CD4-positive, alpha-beta T cell treated with Interleukin-6 for 4 hours (primary cell): ENCODE data around the gene CTIF.
A peak's percentile ranks its signal among the peaks of the same experiment; 100 is the strongest.

ENCODE experiments used
- DNase-seq: peaks from one replicate; pipeline ENCODE4 v3.0.0-alpha.2; 2020; ENCODE audit warnings: mixed read lengths

CTIF gene

DNA sequence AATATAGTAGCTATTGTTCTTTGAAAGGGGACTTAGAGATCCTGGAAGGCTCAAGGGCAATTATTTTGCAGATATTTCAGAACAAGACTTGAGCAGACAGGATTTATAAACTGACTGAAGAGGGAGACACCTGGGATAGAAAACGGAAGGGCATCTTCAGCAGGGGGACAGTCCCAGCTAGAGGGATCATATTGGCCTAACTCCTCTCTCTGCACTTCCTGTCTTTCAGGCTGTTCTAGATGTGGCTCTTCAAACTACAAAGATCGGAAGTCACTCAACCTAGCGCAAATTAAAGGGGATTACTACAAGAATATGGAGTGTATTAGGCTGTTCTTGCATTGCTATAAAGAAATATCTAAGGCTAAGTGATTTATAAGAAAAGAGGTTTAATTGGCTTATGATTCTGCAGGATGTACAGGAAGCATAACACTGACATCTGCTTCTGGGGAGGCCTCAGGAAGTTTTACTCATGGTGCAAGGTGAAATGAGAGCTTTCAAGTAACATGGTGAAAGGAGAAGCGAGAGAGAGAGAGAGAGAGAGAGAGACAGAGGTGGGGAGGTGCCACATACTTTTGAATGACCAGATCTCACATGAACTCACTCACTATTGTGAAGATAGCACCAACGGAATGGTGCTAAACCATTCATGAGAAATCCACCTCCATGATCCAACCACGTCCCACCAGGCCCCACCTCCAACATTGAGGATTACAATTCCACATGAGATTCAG, 5.3 kb upstream of the CTIF start:
- no peak for DNase-seq

- DNase-seq, result no peak
Observed at GRCh38 chr18:48534364-48534763, 4.5 kb upstream of the CTIF start.

- DNase-seq, result no peak
Observed at GRCh38 chr18:48535956-48536355, 2.9 kb upstream of the CTIF start.

DNA sequence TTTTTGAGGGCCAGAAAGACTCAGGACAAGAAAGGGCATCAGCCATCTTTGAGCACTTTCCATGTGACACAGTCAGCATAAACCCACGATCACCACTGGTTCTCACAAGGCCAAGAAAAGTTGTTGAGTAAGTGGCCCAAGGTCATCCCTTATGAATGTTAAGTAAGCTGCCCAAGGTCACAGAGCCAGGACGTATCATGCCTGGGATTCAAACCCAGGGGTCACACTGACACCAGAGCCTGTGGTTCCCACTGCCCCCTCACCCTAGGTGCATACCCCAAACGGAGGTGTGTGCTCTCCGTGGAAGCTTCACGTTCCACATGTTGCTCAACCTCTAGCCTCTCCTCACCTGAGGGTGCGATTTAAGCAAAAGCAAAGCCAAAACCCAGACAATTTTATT, 2.3 kb upstream of the CTIF start:
- DNase-seq, result no peak

DNA sequence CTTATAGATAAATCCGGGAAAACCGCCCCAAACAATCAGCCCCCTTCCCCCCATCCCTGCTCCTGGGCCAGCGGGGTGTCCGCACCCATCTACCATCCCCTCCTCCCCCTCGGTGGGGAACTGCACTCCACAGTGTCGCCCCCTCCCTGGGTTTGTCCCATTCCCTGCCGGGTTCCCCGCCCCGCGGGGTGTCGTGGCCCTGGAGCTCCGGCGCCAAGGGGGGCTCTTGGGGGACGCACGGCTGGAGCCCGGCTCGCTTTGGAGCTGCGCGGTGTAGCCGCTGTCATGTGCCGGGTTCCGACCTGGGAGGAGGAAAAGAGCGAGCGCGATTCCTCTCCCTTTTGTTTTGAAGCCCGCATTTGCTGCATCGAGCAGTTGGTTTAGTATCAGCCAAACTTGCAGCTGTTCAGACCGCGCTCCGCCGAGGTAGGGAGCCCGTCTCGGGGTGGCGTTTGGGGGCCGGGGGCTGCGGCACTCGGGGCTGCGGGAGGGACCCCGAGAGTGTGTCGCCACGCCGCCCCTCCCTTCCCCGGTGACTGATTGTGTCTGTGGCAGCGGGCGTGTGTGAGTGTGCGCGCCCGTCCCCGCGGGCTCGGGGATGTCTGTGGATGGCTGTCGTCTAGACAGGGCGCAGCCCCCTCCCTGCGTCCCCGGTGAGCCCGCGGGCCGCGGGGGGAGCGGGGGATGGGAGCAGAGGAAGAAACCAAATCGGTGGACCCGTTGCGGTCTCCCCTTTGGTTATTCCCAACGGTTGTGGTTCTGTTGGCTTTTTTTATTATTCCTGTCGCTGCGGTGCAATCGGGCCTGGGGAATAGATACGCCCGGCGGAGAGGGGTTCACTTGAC, 797 bp downstream of the CTIF start:
- DNase-seq, result peak; percentile 52

GRCh38 chr18:48540251-48541025, 1.6 kb downstream of the CTIF start:
- peak; percentile 57 for DNase-seq

DNA sequence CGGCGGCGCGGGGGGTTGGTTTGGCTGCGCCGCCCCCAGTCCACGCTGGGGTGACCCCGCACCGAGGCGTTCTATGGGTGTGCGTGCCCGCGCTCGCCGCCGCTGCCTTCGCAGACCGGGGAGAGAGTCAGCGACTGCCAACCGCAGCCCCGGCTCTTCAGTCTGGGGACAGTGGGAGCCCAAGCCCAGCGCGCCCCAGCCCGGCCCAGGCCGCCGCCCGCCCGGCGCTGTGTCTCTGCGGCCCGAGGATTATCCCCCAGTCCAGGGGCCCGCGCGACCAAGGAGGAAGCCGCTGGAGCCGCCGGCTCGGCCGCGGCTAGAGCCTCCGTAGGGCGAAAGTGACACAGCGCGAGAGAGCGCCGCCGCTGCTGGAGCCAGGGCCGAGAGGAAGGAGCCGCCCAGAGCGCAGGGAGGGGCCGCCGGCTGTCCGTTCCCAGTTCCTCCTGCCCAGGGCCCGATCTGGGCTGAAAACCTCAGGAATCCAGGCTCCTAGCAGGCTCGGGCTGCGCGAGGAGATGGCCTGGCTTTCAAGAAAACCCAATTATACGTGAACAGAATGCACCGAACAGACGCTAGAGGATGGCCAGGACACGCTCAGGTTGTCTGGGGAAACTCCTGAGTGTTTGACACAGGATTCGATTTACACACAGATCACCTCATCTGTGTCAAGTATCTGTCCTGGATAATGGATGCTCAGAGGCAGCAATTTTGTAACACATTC, 2.4 kb downstream of the CTIF start:
- peak; percentile 30 for DNase-seq

DNA sequence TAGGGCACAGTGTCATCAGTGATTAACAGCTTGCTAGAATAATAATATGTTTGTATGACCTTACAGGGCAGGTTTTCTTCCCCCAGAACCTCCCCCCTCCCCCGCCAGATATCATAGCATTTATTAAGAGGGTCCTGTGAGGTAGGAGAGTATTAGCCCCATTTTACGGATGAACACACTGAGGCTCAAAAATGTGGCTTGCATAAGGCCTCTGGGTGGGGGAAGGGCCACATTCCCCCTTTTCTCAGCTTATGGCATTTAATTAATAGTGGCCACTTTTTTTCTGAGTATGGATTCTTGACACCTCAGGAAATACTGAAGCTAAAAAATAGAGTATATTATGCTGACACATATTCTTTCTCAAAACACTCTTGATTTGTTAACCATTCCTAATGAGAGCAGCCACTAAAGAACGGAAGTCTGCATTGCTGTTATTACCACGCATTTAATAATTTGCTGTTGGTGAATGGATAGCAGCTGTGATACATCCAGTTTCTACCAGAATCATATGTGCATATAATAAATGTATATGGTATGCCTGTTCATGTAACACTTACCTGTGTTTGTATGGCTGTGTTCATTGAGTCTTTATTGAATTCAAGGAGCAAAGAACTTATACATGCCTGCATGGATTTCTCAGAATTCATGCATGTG, 3.0 kb downstream of the CTIF start:
- DNase-seq, result no peak

DNA sequence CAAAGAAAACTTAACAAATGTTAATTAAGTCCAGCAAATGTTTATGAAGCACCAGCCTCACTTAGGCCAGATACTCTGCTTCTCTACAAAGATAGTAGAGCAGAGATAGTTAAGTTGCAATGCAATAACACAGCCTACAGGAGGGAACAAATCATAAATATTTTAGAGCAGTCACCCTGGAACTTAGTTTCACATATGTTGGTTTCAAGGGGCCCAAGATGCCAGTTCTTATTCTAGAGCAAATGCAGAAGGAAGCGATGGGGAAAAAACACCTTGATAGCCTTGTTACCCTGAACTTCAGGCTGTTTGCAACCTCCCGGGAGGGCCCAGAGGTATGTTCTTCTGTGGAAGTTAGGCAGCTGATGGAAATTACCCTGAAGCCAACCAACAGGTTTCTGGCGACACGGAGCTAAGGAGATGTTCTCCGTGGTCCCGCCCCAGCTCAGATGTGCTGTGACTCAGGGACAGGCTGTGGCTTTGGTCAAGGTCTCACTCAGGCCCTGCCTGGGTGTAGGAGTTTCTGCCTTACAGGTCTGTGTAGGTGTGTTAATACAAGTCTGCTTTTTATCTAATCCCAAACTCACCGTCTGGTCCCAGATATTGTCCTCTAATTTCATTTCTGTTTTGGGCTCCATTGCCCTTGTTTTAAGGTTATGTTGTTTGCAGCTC, 3.8 kb downstream of the CTIF start:
- no peak for DNase-seq

DNA sequence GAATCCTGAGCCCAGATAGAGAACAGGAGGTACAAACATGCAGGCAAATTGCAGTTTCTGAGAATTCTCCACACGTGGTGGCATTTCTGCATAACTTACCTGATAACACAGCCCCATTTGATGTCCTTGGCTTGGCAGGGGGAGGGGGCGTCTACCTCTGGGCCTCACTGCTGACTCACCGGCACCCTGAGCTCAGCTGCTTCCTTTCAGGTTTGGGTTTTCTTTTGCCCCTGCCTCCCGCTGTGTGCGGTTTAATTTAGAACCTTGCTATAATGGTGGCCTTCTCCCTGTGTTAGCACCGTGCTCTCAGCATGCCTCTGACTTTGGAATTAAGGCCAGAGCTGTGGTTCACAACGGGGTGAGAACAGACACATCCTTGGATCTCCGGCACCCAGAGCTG, 4.4 kb downstream of the CTIF start:
- peak; percentile 50 for DNase-seq

GRCh38 chr18:48544116-48544515, 5.3 kb downstream of the CTIF start:
- no peak for DNase-seq

- DNase-seq, result no peak
Observed at GRCh38 chr18:48544661-48545415, 6.0 kb downstream of the CTIF start.

- DNase-seq, result no peak
Observed at GRCh38 chr18:48545757-48546321, 7.0 kb downstream of the CTIF start.

DNA sequence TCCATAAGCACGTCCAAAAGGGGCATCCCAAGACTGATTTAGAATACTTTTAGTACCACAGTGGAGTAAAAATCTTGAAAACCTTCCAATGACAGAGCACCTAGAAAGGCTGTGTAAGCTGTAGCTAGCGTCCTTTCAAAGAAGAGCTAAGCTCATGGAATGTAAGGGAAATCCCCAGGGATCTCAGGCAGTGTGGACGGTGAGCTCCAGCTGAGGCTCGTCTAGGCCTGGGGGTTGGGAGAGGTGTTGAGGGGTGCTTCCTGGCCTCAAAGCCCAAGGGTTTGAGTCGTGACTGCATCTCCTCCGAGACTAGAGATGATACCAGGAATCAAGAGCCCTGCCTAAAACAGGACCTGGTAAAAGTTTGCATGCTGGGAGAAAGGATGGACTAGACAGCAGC, 7.6 kb downstream of the CTIF start:
- no peak for DNase-seq

- no peak for DNase-seq
Observed at GRCh38 chr18:48547531-48547981, 8.7 kb downstream of the CTIF start.

- DNase-seq, result no peak
Observed at GRCh38 chr18:48548011-48548771, 9.4 kb downstream of the CTIF start.

DNA sequence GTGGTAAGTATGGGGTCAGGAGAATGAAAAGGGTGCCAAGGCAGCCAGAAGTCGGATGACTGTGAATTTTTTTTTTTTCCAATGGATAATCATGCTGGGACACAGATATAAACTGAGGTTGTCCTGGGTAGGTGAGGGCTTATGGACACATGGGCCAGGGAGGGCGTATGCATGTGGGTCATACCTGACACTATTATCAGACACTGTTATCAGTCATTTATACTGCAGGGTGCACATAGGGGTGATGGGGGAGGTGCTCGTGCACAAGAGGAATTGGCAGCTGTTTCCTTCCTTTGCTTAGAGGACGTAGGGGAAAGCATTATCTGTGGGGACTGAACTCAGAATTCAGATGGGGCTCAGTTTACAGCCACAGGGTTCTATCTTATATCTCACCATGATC, 10.1 kb downstream of the CTIF start:
- DNase-seq, result no peak

DNA sequence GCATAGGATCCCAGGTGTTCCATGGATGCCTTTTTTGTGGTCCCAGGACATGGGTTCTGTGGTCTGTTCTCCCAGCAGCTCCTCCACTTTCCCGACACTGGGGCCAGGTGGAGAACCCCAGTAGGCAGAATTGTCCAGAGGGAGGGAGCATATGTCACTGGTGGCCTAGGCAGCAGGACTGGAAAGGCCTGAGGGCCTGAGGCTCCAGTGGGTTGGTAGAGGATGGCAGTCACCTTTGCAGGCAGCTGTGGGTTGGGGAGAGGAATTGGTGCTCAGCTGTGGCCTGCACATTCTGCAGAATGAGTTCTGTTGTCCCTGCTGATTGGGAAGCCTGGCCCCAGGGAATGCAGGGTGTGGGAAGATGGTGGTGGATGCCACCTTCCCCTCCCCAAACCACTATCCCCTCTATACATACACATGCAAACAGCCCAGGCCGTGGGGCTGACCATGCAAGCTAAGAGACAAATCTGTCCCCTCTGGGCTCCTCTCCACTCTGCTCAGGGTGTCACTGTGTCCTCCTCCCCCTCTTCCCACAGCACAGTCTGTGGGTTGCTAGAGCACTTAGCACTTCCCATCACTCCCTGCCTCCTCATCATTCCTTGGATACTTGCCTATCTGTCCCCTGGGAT, 11.4 kb downstream of the CTIF start:
- DNase-seq, result no peak

DNA sequence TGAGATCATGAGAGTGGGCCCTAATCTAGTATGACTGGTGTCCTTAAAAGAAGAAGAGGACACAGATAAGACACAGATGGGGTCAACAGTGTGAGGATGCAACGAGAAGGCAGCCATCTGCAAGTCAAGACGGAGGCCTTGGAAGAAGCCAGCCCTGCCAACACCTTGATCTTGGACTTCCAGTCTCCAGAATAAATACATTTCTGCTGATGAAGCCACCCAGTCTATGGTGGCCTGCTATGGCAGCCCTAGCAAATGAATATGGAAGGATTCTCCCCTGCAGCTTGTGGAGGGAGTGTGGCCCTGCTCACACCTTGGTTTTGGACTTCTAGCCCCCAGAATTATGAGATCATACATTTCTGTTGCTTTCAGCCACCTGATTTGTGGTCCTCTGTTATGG, 12.3 kb downstream of the CTIF start:
- no peak for DNase-seq
